Measurements from ENCODE around the gene ESRRB.

DNA sequence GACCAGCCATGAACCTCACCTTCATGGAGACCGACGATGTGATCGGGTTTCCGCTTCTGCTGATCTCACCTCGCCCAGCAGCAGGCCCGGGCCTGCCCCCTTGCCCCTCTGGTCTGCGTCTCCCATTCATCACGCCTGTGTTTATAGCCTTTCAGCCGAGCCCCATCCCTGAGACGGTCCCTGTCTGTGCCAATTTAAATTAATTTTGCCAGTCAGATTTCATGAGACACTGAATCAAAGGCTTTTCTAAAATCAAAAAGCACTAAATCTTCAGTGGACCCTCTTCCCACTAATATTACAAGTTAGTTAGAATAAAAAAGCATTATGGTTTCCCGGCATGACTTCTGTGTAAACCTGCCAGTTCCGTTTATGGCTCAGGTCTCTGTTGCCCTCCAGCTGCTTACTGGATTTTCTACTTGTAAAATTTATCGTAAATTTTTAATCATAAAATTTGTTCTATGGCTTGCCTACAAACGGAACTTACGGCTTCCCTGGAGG is 155.9 kb downstream of the ESRRB start:
- TF ChIP-seq, protein P1, sequence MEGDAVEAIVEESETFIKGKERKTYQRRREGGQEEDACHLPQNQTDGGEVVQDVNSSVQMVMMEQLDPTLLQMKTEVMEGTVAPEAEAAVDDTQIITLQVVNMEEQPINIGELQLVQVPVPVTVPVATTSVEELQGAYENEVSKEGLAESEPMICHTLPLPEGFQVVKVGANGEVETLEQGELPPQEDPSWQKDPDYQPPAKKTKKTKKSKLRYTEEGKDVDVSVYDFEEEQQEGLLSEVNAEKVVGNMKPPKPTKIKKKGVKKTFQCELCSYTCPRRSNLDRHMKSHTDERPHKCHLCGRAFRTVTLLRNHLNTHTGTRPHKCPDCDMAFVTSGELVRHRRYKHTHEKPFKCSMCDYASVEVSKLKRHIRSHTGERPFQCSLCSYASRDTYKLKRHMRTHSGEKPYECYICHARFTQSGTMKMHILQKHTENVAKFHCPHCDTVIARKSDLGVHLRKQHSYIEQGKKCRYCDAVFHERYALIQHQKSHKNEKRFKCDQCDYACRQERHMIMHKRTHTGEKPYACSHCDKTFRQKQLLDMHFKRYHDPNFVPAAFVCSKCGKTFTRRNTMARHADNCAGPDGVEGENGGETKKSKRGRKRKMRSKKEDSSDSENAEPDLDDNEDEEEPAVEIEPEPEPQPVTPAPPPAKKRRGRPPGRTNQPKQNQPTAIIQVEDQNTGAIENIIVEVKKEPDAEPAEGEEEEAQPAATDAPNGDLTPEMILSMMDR (IDR thresholded peaks at IDR 0.05; ENCODE audit: poor library complexity): no peak
- TF ChIP-seq EZH2phosphoT487 (IDR thresholded peaks at IDR 0.05; ENCODE audit: low read depth, severe bottlenecking, unreplicated experiment) (no peak), EZH2 (IDR thresholded peaks at IDR 0.05; ENCODE audit: borderline replicate concordance) (no peak)
